M059J (cell line): ENCODE measurements around the gene PPFIA2. TPM values are rescaled to one million over a fixed set of nuclear protein-coding genes. Genes with fewer than 3 reads are reported as not detected.
A peak's percentile ranks its signal among the peaks of the same experiment; 100 is the strongest.

Experiments
- DNase-seq: peaks from one replicate; pipeline ENCODE4 v3.0.0-alpha.2; 2012; ENCODE audit warnings: low read depth
- total RNA-seq: library from RNA; depleted of rRNA; stranded (reverse); fragments of >200 nt; shearing (Covaris generic); gene quantifications from 2 replicates; pipeline ENCODE4 v1.2.3, GENCODE V29; 2014; rRNA removed

Gene PPFIA2
- total RNA-seq = not detected in 2 replicates

DNA sequence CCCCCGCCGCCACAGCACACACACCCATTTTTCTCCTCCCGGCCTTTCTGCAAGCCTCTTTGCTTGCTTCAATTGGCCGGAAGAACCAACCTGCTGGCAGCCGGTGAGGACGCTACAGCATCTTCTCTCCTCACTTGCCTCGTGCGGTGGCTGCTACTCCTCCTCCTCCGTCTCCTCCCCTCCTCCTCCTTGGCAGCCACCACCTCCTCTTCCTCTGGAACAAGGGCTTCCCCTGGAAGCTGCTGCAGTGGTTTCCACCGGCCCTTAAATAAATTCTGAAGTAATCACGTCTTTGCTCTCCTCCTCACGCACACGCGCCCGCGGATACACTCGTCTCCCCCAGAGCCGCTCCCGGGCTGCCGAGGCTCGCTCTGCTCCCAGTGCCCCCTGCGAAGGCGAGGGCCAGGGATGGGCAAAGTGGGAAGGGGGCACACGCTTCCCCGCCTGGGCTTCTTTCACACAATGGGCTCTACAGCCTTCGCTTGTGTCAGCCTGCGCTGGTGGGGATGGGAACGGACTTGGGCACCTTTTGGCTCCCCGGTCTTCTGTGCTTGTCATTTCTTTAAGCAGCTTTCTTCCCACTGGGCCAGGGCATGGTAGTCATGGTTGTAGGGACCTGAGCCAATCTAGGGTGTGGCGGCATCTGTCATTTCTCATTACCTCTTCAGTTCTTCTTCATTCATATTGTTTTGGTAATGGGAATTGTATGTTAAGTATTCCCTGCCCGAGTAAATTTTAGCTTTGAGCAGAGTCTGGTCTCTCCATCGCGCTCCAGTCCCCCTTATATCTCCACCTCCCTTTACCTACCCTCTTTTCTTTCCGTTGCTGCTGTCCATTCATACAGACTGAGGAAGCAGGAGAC is at the start of gene PPFIA2:
PPFIA2 (minus strand) TSS at position 161 of the 862 bp plus-strand sequence.
- peak; percentile 2 for DNase-seq

DNA sequence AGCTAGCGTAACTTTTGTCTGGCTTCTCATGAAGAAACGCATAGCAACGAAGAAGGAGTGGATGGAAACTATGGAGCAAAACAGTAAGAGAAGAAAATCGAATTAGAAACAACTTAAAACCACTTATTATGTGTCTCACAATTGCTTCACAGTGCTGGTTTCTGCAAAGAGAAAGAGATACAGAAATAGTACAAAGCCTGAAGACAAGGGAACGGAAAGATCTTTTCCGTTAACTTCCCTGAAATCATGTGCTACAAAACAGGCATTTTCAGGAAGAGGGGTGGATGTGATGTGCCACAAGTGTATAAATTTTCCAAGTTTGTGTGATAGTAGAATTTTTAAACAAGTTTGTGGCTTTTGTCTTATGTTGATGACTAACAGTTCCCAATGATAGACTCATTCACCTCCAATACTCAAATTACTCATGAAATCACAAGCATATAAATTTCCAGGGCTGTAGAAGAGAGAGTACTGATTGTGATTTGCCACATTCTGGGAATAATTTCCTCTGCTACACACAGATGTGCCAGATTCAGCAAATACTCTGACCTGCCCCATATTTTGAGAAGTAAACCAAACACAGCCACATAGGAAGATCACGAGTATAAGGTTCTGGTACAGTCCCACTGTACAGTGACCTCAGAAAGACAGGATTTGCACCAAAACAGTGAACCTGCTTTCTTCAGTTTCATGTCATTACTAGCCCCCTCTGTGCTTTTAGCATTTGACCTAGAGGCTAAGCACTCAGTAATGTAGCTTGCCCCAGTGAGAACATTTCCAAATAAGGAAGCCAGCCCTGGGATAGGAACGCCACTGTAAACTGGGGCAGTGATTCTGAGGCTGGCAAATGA is 41.4 kb upstream of the PPFIA2 start:
- peak; percentile 24 for DNase-seq

DNA sequence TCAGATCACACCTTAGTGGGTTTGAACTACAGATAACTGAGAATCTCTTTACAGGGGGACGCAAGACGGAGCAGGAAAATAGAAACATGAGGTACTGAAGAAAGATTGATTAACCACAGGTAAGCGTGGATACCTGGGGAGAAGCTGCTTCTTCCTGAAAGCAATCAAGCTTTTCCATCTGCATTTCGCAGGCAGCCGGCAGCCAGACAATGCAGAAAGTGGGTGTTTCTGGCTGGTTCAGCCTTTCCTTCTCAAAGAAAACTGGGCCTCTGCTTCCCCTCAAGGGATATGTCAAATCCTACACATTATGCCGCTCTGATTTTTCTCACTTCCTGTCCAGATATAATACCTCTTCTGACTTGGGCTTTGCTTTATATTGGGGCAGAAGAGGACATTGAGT is 39.1 kb upstream of the PPFIA2 start:
- DNase-seq = no peak

DNA sequence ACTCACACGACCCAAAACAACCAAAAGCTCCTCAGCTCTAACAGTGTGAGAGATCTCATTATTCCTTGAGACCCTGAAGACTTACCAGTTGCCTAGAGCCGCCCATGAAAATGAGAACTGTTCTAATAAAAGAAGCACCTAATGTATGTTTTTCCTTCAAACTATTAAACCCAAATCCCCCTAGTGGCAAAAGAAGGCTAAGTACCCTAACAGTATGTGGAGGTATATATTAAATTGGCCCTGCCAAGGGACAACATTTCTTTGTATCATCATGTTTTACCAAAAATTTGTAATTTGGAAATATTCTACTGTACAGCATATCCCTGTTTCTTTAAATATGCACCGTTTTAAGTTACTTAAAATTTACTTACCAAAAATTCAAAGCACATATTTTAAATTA is 38.0 kb upstream of the PPFIA2 start:
- DNase-seq = no peak

DNA sequence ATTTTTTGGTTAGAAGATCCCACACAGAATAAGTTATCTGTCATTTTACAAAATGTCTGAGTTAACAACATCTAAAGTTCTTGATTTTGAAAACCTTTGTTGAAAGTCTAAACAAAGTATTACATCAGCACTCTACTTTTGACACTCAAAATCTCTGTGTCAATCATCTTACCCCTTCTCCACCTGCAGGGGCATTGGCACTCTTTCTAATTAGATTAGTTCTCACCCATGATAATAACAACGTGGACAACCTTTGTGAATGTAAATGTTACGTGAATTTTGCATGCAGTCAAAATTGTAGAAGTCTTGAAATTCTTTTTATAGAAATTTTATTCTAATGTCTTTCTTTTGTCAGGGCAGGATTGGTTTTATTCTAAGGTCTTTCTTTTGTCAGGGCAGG is 33.5 kb upstream of the PPFIA2 start:
- DNase-seq = no peak

DNA sequence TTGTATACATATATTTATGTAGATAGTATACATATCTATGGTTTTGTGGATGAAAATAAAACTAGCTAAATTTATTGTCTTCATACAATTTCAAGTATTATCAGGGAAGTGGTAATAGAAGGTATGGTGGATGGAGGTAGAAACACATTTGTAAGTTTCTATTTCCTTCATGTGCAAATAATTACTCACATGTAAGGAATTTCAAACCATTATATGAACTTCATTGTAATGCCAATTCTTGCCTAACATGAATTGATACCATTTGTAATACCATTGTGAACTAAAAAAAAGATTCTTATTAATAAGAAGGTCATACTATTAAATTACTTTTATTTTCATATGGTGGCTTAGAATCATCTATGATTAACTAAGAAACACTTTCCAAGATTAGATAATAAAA is 20.1 kb upstream of the PPFIA2 start:
- DNase-seq = no peak

DNA sequence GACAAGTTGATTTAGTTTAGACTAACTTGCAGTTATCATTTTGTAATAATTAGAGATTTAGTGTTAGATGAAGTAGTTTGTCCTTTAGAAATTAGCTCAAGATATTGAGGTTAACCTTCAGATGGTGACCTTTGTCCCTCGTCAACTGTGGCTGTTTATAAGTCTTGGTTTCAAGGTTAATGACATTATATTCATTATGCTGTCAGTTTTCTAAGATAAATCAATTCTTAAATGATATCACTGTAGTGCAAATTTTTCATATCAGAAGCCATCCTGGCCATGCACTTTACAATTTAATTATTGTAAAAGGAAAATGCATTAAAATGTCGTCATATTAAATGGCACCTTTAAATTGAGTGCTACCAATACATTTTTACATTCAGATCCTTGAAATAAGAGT is 19.6 kb upstream of the PPFIA2 start:
- no peak for DNase-seq

DNA sequence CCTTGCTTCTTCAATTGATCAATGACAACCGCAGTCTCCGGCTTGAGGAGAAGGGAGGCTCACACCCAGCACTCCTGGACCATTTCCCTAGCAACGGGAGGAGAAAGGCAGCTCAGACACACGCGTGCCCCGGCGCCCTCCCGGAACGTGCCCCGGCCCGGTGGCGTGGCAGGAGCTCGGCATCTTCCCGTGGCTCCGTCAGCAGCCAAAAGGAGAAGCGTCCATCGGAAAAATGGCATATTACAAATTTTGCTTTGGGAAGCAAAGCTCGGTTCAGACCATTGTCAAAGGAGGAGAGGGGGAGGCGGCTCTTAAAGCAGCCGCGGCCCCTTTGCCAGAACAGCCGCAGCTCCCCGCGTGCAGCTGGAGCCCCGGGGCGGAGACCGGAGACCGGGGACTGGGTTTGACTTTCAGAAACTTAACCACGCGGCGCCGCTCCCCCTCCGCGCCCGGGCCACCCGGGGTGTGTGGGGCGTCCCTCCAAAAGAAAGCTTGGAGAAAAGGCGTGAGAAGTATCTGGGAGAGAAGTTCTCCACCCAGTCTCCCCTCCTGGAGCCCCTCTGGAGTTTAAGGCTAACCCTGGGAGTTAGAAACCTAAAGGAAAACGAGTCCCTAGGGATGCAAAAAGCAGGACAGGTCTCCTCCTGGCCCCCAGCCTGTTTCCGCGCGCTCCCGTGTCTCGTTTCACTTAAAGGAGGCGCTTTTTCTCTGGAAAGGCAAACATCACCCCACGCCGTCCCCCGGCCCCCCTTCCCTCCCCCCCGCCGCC is 545 bp downstream of the PPFIA2 start:
- DNase-seq = peak; percentile 0

DNA sequence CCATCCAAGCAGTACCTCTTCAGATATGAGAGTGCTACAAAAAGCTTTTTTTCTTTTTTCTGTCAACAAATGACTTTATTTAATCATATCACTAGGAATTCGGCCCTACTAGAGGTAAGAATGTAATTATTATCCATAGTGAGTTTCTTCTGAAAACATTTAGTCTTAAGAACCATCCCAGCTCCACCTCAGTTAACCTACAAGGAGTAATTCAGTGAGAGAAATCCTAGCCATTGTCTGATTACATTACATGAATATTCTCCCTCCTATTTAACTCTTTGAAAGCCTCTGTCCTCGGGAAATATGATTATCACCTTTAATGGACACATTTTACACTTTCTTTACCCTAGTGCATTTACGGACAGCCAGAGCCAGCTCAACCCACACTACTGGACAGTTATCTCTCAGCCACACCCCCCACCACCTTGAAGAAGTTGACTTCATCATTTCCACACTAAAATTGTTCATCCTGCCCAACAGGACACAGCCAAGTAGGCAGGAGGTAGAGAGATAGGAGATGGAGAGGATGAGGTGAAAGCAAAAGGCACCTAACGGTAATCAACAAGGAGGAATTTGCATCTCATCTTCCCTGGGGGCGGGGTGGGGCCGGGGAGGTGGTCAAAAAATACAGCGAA is 1.3 kb downstream of the PPFIA2 start:
- no peak for DNase-seq

DNA sequence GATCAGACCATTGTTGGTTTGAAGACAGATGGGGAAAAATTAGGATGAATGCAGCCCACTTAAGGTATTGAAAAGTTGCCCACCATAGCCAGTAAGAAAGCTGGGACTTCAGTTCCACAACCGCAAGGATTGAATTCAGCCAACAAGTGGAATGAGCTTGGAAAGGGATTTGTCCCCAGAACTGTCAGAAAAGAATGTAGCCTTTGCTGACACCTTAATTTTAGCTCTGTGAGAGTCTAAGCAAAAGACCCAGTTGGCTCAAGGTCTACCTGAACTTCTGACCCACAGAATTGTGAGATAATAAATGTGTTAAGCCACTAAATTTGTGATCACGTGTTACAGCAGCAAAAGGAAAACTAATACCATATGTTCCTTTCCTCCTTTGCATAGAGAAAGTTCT is 29.4 kb downstream of the PPFIA2 start:
- DNase-seq = no peak

DNA sequence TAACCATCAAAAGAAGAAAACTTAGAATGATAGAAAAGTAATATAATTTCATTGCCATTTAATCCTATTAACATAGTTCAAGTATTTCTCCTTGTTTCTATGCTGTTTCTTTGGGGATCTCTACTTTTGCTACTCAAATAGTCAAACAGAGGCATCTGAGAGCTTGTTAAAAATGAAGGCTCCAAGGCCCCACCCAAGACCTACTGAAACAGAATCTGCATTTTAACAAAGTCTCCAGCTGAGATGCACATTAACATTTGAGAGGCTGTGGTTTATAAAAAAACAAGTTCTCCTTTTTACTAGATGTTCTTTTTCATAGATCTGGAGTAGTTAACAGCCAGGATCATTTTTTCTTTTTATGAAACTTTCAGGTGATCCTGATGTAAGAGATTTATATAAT is 31.8 kb downstream of the PPFIA2 start:
- DNase-seq = no peak

DNA sequence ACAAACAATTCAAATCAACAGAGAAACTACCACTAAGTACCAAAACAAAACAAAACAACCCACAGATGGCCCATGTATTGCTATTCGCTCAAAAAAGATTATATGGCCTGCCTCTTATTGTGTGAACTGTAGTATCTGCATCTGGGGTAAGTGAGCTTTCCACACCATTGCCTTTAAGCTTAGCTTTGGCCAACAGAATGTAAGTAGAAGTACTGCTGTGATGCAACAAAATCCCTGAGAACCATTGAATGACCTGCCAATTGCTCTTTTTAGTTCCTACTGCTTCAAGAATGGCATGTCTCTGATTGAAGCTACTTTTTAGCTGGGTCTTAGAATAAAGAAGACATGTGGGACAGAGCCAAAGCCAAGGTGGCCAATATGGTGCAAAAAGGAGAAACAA is 32.5 kb downstream of the PPFIA2 start:
- DNase-seq = no peak

DNA sequence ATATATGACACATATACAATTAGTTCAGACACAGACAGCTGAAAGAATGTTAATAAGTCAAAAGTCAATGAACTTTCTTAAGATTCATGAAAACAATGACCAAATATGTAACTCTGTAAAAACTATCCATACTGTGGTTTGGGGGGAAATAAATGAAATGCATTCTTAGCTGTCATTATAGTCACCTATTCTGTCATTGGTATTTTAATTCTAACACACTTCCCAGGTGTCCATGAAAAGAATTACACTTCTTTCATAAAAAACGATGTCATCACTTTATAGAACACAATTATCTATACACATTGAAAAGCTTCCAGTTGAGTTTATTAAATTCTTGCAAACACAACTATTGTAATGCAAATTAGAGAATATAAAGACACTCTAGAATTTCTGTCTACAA is 35.8 kb downstream of the PPFIA2 start:
- DNase-seq = no peak

DNA sequence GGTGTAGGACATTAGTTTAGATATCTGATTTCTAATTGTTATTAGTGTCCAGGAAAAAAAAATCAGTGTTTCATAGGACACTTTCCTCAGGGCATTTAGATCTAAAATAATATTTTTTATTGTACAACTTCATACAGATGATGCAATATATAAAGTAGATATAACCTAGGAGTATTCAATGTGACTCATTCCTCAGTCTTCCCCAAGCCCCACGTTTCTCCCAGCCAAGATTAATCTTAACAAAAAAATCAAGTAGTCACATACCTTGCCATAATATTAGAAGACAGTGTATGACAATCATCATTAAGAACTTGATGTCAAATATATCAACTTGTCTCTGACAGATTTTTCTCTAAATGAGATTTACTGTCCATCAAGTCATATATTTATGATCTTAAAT is 37.1 kb downstream of the PPFIA2 start:
- no peak for DNase-seq

DNA sequence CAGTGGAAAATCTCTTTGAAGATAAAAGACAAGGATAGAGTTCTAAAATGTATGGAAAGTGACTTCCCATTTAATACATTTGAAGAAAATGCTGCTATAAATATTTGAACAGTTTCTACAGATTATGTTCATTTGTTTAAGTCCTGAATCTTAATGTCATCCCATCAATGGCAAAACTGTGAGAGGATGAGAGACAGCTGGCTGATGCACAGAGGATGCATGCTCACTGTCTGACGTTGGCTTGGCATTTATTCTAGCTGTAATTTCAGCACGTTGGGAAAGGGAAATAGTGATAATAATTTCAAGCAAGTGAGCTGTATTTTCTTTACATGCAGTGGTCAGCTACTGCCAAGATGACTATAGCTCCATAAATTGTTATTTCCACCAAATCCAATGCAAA is 40.5 kb downstream of the PPFIA2 start:
- DNase-seq = no peak

DNA sequence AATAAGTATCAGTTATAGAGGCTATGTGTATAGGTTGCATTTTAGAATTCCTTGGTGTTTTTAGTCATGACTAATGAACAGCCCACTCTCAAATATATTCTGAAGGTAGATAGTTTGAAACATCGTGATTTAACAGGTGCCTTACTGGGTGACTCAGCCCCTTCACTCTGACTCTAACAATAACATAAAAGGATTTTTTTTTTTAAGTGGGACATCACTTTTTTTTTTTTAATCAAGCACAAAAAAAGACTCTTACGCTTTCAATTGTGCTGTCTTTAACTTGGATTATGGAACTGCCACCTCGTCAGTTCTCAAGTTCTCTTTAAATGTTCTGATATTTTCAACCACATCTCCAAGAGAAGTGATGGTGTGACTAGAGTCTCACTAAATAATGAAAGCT is 46.6 kb downstream of the PPFIA2 start:
- DNase-seq = no peak

DNA sequence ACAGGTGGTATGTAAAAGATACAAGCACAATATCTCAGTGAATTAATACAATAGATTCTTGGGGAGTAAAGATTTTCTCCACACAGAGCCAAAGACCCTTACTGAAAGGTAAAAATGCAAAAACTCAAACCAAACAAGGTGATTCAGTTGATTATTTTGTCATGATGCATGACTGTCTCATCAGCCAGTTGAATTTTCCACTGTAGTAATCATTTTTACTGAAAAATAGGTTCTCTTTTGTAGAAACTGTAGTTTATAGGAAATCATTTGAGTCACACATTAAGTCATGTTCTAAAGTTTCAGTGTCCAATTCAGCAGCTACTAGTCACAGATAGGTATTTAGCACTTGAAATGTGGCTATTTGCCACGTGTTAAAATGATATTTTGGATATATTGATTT is 53.6 kb downstream of the PPFIA2 start:
- peak; percentile 0 for DNase-seq

DNA sequence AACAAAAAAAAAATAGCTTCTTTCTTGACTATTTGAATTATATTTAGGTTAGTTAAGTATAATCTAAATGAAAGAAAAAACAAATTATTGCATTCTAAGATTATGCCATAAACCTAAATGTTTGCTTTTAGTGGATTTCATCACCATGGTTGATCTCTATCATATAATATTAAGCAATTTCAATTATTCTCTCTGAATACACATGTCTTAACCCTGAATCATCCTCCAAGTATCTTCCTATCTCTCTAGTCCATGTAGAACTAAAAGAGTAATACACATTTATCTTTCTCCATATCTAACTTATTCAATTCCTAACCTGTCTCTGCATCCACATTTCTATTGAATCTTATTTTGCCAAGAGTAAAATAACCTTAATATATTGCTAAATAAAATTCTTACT is 59.6 kb downstream of the PPFIA2 start:
- DNase-seq = no peak

DNA sequence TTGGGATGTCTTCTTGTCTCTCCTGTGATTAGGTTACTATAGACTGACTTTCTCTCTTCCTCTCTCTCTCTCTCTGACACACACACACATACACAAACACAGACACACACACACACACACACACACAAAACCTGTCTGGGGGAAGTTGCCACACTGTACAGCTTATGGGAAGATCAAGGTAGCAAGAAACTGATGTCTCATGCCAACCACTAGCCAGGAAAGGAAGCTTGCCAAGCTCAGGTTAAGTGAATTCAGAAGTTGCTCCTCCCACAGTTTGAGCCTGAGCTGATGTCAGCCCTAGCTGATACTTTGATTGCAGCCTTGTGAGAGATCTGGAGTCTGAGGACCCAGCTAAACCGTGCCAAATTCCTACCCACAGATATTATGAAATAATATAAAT is 67.1 kb downstream of the PPFIA2 start:
- no peak for DNase-seq

DNA sequence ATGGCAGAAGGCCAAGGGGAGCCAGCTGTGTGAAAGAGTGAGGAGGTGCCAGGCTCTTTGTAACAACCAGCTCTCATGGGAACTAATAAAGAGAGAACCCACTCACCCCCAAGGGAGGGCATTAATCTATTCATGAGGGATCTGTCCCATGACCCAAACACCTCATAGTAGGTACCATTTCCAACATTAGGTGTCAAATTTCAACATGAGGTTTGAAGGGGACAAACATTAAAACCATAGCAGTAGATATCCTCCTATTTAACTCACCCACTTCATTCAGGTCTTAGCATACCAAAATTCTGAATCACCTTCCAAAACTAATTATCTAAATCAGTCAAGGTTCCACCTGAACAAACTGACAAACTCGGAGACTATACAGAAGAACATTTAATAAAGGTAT is 75.3 kb downstream of the PPFIA2 start:
- no peak for DNase-seq

DNA sequence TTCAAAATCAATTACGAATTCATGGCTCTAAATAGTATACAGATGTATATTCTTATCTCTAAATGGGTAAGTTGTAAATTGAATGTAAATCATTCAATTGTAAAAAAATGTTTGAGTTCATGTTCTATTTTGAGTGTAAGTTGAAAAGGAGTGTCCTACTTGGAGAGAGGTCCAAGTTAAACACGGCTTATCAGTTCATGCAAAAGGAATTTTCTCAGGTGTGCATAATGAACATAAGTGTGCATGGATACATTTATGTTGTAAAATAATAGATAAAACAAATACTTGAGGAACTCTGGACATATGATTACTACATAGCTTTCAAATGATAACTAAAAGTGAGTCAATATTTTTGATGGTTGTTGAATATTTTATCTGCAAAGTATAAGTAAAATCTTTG is 79.5 kb downstream of the PPFIA2 start:
- no peak for DNase-seq

DNA sequence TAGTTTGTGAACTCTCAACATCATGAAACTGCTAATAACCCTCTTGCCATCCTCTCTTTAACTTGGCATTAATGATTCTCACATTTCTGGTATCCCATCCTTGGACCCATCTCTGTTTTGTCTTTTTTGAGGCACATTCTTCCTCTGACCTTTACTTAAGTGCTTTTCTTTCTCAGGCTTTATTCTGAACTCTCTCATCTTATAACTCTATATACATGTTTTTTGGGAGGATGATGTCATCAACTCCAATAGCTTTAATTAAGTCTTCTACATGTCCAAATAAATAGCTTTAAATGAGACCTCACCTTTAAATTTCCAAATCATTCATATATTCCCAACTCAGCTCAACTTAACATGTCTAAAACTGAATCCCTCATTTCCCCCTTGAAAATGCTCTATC is 88.4 kb downstream of the PPFIA2 start:
- no peak for DNase-seq
